NCI-H2029 (cell line): Measurements from ENCODE around the gene HES1.
A peak's percentile ranks its signal among the peaks of the same experiment; 100 is the strongest.

Experiments
- DNase-seq: peaks from one replicate; lab custom pipeline; 2025; lab: John Stamatoyannopoulos, UW

The HES1 gene

GRCh38 chr3:194102436-194102835, 33.5 kb upstream of the HES1 start:
- DNase-seq: no peak

DNA sequence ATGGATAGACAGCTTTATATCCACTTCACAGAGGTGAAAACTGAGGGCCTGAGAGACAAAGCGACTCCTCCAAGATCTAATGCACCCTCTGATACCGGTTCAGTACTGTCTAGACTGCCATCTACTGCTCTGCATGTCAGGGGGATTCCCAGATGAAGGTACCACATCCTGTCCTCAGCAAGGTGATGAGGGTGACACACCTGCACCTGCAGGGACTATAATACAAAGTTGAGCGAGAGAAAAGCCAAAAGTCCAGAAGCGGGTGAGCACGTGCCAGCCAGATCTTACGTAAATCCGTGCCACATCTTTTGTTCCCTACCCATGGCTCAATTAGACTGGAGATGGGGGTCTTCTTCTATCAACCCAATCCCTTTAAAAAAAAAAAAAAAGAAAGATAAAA, 32.4 kb upstream of the HES1 start:
- no peak for DNase-seq

- DNase-seq: no peak
Observed at GRCh38 chr3:194103983-194104751, 31.8 kb upstream of the HES1 start.

DNA sequence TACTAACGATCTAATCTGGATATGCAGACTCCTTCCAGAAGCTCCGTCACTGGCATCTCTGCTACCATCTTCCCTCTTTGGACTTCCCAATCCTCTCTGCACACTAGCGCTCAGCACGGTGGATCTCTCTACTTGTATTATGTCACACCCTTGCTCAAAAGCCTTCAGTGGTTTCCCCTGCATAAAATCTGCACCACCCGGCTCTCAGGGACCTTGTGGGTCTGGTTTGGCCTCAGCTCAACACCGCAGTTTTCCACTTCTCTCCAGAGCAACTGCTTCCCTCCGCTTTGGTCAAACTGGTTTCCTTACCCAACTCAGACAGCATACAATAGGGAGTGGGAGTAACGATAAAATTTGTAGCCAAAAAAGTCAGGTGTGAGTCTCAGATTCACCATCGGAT, 30.7 kb upstream of the HES1 start:
- no peak for DNase-seq

DNA sequence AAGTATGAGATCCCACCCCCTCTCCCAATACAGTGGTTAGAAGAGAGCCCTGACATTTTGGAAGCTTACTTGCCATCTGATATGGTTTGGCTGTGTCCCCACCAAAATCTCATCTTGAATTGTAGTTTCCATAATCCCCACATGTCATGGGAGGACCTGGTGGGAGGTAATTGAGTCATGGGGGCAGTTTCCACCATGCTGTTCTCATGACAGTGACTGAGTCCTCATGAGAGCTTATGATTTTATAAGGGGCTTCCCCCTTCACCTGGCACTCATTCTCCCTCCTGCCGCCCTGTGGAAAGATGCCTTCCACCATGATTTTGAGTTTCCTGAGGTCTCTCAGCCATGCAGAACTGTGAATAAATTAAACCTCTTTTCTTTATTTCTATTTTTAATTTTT, 28.8 kb upstream of the HES1 start:
- no peak for DNase-seq

DNA sequence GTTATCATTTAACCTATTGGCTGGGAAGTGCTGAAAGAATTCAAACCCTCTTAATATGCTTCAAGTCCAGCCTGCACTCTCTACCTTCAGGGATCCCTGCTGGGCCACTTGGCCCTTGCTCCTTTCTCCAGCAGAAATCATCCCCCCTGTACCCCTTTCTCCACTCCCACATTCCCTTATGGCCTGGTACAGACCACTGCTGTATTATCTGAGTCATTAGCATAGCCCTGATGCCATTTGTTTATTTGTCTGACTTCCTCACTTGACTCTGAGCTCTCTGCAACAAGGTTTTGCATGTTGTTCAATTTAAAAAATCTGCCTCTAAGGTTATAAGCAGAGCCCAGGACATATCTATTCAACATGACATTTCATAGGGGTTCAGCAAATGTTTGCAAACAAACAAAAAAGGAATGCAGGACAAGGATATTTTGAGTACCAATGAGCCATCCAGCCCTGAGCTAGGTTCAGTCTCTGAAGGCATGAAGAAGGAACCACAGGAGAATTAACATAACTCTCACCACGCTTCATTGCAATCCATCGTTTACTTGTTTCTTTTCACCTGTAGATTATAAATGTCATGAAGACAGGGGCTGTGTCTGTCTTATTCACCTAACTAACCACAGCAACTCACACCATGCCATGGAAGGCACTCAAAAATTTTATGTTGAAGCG, 26.6 kb upstream of the HES1 start:
- DNase-seq: no peak

DNA sequence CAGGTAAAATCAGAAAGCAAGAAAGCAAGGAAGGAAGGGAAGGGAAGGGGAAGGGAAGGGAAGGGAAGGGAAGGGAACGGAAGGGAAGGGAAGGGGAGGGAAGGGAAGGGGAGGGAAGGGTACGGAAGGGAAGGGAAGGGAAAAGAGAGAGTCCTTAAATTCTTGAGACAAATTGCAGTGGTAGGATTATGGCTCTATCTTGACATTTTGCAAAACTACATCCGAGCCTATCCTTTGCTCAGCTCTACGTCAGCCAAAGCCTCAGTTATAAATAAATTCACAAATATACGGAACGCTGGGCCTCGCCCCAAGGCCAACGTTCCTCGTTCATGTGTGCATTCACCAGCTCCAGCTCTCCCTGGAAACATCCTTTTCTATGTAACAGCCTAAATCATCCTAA, 25.5 kb upstream of the HES1 start:
- no peak for DNase-seq

DNA sequence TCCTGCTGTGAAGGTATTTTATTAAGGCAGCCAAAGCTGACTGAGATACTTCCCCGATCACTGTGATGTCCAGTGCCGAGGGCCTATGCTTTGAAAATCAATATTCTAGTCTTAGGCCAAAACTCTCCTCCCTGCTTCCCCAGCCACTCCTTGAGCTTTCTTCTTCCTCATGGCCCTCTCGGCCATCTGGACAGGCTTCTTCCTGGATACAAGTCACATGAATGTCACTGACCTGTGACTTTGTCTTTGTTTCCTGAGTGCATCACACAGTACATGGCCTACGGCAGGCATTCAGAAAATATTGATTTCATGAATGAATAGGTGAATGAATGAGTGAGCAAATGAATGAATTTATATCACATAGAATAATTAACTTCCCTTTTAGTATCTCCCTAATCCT, 24.6 kb upstream of the HES1 start:
- no peak for DNase-seq

GRCh38 chr3:194112120-194113106, 23.5 kb upstream of the HES1 start:
- peak; percentile 96 for DNase-seq

DNA sequence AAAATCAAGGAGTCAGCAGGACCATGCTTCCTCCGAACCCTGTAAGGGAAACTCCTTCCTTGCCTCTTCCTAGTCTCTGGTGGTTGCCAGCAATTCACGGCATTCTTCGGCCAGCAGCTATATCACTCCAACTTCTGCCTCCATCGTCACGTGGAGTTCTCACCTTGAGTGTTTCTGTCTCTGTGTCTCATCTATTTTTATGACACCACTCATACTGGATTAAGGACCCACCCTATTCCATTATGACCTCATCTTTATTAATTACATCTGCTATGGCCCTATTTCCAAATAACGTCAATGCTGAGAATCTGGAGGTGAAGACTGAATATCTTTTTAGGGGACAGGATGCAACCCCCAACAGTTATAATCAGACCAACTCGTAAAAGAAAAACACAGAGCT, 21.8 kb upstream of the HES1 start:
- no peak for DNase-seq

DNA sequence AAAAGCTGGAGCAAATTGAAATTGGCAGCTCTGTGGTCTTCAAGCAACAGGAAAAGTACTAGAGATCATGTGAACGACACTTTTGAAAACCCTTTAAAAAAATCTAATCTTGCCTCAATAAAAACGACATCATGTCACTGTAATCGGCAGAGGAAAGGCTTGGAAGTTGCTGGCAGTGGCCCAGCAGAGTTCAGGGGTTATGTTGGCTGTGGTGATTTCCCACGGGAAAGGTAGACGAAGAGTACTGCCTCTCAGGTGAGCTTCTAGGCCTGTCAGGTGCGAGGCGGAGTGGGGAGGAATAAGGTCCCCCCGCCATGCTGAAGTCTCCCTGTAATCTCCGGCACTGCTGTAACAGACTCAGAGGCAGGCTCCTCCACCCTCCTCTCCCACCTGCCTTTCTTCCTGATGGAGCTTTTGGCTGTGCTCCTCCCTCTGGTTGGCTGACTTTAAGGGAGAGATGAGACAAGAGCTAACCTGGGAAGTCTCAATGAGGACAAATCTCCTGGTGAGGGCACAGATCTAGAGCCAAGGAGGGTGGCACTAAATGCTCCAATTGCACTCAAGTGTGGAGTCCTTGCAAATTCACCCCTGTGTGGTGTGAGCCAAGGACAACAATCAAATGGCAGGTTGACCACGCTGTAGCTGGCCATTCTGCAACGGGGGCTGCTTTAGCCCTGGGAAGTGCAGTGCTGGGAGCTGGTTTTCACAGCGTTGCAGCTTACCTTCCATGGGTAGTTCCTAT, 18.7 kb upstream of the HES1 start:
- no peak for DNase-seq

DNA sequence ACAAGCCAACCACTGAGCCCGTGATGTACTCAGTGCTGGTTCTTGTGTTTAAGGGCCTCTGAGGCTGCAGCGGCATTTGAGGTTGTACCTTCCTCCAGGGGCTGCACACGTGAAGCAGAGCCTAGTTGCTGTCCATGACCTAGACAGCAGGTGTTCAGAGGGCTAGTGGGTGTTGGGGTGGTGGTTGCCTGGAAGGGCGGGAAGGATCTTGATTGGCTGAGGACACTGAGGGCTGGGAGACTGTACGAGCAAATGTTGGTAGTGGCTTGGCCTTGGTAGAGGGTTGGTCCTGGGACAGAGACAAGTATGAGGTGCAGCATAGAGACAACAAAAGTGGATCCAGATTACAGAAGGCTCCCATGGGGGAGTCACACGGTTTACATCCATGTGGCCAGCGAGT, 17.0 kb upstream of the HES1 start:
- no peak for DNase-seq

- DNase-seq: no peak
Observed at GRCh38 chr3:194119831-194120590, 15.9 kb upstream of the HES1 start.

DNA sequence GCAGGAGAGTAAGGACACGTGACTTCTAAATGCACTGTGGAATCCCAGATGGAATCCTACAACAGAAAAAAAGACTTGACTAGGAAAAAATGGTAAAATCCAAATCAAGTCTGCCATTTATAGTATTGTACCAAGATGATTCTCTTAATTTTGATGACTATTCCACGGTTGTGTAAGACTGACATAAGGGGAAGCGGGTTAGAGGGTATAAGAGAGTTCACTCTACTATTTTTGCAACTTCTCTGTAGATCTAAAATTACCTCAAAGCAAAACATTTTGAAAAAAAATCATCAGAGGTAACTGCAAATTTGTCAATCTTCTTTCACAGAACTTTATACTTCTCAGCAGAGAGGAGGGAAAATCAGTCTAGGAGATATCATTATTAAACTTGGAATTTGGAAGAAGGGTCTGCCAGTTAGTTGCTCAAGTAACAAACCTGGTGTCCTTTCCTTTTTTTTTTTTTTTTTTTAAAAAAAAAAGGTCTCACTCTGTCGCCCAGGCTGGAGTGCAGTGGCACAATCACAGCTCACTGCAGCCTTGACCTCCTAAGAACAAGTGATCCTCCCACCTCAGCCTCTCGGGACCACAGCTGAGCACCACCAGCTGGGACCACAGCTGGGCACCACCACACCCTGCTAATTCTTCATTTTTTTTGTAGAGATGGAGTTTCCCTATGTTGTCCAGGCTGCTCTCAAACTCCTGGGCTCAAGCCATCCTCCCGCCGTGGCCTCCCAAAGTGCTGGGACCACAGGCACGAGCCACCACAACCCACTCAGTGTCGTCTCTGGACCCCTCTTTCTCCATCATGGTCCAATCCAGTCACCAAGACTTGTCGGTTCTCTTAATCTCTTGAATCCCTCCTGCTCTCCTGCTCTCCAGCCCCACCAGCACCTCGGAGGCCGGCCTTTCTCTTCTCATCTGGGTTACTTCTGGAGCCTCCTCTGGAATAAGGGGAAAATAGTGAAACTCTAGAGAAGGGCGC, 14.9 kb upstream of the HES1 start:
- no peak for DNase-seq

GRCh38 chr3:194121891-194122631, 13.9 kb upstream of the HES1 start:
- DNase-seq: no peak

GRCh38 chr3:194123726-194124125, 12.2 kb upstream of the HES1 start:
- no peak for DNase-seq

GRCh38 chr3:194124193-194124592, 11.8 kb upstream of the HES1 start:
- DNase-seq: no peak

- peak; percentile 75 for DNase-seq
Observed at GRCh38 chr3:194125442-194125841, 10.5 kb upstream of the HES1 start.

DNA sequence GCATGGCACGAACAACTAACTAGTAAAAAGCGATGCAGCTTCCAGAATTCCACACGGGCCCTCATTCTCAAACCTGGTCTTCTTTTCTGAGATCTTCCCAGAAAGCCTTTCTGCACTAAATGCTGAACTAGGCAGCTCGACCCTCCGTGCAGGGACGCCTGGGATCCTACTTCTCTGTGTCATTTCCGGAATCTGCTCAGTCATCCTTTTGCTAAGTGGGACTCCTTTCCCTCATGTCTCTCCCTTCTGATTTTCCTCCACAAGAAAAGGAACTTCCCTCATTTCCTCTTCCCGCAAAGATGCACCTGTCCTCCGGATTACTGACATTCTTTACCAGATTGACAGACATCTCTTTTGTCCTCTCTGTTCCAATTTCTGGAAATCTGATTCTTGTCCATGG, 9.2 kb upstream of the HES1 start:
- no peak for DNase-seq
